GM19395 (cell line): ENCODE results near the gene CCDC146.

ENCODE experiments used
- ATAC-seq: cut with Tn5 transposase; IDR thresholded peaks from one replicate; pipeline ENCODE4 v1.9.1; 2021; ENCODE audit warnings: mild to moderate bottlenecking, moderate library complexity; ENCODE audit not compliant: unreplicated experiment

The CCDC146 gene

DNA sequence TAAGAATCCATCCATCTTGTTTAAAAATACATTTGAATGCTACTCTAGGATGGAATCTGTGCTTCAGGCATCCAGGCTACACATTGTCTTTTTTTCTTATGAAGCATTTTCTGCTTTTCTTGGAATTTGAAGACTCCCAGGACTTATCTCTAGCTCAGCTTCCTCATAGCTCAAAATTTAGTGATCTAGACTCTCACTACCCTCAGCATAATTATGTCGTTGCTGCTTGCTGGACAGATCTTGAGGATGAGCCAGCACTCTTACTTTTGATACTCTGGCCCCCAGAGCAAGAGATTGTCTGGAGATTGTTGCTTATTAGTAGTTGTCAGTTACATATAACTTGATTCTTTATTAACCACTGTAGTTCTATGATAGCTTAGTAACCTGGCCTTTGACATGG is 160.5 kb downstream of the CCDC146 start:
- no peak for ATAC-seq

DNA sequence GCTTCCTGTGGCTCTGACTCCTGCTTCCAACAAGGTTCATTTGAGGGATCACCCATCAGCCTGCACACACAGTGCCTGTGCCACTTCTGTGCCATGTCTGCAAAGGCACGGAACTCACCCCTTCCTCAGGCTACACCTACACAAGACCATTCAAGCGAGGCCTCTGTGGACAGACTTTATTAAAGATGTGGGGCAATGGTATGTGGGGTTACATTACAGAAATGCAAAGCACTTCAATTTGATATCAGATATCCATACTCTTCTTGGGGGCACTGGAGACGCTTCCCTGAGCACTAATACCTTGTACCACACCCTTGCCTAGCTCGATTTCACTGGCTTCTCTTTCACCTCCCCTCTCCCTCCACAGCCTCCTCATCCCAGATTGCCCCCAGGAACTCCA is 161.6 kb downstream of the CCDC146 start:
- no peak for ATAC-seq

DNA sequence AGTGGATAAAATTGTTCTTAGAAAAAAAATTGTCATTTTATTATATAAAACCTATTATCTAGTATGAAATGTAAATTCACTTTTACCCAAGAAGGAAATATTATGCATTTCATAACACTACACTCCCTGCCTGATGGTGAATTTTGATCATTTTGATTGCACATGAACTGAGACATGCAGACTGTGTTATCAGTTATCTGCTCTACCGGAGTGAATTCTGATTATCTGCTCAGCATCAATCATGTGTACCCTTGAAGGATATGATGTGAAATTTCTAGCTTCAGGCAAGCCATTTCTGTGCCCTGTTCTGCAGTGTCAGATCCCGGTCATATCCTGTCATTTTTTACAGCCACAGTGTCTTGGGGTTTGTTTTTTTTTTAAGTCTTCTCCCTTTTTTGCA is 162.2 kb downstream of the CCDC146 start:
- no peak for ATAC-seq

DNA sequence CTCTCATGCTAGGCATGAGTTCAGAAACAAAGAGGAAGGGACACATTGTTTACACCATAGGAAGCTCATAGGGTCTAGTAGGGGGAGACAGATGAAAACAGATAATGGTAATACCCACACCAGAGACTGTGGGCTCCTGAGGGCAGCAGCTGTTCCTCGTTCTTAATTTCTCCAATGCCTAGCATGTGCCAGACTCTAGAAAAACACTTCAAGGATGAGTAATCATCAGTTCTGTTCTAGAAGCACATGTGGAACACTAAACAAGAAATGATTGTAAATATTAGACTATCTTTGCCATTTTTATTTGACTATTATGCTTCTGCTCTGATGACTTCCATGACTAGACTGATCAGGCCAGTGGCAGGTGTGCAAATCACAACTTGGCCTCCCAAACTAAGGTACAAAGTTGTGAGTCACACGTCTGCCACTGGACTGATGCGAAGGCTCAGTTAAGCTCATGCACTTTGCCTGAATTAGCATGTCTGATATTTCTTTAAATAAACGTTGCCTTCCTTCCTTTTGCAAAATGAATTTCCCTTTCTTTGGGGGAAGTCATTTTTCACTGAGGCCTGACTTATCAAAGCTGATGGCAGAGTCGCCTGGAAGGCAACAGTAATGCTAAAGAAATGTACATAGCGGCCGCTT is 166.4 kb downstream of the CCDC146 start:
- ATAC-seq, result no peak

DNA sequence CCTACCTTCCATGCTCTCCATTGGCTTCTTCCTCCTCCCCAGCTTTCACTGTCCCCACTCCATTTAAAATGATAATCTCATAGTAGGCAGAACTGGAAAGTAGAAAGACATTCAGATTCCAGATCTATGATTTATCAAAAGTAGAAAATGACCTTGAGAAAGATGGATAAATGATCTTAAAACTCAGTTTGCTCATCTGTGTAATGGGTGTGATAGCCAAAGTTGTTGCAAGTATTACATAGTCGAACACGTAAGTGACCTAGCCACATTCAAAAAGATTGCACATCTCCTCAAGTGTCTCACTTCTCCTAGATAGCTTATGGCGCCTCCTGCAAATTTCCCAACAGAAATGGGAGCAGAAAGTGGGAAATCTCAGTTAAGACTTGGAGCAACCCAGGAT is 167.0 kb downstream of the CCDC146 start:
- no peak for ATAC-seq

DNA sequence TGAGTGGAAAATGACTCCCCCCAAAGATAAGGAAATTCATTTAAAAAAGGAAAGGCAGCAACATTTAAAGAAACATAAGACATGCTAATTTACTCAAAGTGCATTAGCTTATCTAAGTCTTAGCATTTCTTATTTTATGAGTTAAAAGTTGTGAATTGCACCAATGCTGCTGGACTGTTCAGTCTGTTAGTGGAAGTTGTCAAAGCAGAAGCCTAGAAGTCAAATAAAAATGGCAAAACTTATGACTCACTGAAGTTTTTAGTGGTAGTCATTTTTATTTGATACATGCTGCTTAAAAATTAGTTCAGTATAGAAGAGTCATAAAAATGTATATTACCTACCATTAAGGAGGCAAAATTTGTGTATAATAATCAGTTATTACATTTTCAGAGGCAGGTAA is 168.0 kb downstream of the CCDC146 start:
- ATAC-seq, result no peak

DNA sequence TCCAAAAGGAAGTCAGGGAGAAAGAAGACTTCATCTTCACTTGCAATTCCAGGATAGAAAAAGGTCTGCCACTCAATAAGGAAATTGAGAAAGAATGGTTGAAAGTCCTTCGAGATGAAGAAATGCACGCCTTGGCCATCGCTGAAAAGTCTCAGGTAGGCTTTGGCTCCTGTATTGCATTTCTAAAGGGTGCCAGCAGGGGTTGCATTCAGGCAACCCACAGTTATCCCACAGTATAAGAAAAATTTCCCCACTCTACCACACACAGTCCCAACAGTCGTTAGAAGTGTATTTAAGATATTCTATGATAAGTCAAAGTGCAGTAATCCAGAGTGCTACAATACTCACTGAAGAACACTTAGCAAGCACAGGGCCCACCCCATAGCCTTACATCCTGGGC is 170.6 kb downstream of the CCDC146 start:
- ATAC-seq, result no peak

DNA sequence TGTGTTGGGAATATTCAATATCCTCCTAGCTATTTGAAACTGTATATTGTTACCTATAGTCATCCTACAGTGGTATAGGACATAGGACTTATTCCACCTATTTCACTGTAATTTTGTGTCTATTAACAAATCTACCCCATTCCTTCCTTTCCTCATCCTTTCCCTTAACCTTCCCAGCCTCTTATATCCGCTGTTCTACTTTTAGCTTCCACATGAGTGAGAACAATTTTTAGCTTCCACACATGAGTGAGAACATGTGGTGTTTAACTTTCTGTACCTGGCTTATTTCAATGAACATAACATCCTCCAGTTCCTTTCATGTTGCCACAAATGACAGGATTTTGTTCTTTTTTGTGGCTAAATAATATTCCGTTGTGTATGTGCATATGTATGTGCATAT is 173.1 kb downstream of the CCDC146 start:
- no peak for ATAC-seq

DNA sequence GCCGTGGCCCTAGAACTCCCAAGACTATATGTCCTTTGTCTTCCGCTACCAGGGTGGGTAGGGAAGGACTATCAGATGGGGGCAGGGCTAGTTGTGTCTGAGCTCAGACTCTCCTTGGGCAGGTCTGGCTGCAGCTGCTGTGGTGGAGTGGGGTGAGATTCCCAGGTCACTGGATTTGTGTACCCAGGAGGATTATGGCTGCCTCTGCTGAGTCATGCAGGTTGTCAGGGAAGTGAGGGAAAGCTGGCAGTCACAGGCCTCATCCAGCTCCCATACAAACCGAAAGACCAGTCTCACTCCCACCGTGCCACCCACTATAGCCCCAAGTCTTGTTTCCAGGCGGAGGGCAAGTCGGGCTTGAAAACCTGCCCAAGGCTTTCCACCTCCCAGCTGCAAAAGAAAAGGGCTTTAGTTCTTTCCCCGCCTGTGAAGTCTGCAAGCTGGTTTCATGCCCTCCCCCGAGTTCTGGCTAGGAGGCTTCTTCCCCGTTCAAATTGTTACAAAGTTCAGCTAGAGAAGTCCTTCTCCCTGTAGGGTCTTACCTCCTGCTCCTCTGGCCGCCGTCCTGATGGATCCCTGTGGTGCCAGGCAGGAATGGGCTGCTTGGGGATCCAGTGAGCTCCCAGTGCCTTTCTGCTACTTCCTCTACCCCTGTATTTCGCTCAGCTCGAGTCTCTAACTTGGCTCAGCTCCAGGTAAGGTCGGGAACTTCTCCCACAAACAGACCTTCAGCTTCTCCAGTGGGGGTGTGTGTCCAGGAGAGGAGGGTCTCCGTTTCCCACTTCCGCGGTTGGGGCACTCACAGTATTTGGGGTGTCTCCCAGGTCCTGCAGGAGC is 184.0 kb downstream of the CCDC146 start:
- ATAC-seq, result no peak

DNA sequence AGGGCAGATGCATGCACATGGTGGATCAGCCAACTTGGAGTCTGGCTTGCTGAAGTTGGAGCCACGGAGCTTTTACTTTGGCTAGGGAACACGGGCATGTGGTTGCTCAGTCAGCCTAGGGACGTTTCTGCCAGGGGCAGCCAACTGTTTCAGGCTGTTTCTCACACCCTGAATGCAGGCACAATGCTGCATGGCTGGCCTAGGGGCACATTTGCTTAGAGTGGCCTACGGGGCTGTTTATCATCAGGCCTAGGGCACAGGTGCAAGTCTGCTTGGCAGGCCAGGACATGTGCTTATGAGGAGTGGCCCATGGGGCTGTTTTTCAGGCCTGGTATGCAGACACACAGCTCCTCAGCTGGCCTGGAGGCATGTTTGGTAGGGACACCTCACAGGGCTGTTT is 186.4 kb downstream of the CCDC146 start:
- ATAC-seq, result no peak

DNA sequence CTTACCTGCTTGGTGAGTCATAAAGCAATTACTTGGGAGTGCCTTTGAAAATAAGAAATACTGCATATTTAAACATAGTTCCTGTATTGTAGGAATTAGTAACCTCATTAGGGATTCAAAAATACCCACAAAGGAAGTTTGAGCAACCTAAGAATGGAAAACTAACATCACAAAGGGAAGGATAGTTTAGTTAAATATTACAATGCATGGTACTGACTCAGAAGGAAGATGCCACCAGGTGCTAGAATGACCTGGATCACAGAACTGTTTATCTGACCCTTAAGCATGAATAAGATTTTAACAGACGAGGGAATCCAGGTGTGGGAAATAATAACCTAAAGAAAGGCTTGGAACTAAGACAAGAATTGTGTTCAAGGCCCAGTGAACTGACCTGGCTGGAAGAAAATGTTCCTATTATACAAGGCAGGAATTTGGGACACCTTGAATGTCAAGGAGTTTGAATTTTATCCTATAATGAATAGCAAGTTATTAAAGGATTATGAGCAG is 187.4 kb downstream of the CCDC146 start:
- ATAC-seq, result no peak

DNA sequence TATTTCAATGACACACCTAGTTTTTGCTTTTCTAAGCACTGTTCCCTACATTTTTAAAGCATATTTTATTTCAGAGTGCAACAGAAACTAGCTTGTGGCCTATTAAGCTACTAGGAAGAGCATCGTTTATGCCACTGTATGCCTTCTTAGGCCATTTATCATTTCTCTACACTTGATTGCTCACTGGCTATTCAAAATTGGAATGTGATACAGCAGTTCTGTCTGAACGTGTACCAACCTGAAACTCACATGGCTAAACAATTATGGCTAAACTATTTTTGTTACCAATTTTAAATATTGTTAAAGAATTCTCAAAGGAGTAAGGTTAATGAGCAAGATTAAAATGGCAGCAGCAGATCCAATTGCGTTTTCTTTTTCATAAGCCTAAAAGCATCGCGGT is 188.6 kb downstream of the CCDC146 start:
- ATAC-seq, result no peak

DNA sequence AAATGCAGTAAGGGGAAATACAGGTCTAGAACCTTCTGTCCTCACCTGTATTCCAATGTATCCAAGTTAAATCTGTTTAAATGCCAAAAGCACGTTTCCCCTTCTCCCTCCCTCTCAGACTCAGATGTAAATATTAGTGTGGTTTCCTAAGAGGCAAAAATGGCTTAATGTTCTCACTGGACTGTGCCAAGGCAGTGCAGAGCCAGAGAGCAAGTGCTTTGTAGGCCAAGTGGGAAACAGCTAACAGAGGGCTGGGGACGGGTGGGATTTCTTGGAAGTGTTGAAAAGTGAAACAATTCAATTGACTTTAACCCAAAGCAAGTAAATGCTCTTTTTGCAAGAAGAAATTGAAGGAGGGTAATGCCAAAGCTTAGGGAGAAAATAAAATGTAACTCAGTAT is 190.7 kb downstream of the CCDC146 start:
- ATAC-seq, result no peak

DNA sequence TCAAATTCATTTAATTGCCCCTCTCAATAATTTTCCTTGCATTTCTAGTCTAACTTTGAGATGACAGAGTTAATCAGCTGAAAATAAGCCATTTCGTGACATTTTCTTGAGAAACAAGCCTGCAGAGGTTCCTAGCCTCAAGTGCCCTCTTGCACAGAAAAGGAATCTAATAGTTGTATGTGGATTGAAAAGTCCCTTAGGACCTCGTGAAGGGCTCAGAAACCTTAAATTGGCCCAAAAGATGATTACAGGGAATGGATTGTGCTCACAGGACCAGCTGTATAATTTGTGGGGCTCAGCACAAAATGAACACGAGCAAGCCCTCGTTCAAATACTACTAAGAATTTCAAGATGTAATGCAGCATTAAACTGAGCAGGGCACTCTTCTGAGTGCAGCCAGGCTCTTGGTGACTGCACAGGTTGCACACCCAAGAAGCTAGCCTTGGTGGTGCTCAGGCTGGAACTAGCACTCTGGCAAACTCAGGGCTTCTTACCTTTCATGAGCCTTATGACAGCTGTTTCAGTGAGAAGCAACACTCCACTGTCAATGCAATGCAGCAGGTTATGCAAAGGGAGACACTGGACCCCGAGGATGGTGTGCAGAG is 191.6 kb downstream of the CCDC146 start:
- ATAC-seq, result no peak

DNA sequence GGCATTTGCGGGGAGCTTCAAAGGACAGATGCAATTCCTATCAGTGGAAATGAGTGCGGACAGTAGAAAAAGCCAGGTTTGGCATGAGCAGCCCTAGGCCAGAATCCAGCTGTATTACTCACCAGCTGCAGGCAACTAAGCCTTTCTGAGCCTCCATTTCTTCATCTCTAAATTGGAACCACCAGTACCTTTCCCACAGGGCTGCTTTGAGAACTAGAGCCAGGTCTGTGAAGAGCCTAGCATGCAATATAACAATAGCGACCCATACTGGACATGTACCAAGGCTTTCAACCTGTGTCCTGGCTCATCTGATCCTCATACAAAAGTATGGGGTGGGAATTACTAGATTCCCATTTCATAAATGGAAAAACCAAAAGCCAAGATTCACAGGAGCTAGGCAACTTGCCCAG is 192.8 kb downstream of the CCDC146 start:
- no peak for ATAC-seq

DNA sequence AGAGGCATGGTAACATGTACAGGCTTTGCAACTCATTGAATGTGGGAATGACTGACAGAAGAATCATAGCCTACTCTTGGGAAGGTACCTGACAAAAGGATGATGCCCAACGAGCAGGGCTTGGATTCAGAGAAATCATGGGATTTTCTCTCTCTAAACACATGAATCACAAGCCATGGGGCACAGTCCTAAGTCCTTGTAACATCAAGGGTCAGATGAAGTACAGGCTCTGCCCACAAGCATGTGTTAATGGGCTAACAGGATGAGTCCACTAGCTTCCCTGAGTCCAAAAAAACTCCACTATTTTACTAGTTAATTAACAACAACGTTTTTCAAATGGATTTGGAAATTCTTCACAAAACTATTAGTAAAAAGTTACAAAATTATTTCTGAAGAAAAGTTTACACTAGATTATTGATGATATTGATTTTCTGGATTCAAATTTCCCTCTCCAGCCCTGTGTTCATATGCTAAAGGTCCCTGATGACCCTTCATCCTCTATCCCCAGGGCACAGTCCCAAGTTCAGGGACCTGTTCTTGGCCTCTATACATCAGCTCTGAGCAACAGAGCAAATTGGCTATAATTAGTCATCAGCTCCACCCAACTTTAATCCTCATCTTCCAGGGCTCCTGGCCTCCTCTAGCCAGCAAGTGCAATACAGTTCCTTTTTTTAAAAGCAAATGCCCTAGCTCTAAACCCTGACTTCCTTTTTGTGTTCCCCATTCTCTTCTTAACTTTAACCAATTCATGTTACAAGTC is 194.0 kb downstream of the CCDC146 start:
- no peak for ATAC-seq

DNA sequence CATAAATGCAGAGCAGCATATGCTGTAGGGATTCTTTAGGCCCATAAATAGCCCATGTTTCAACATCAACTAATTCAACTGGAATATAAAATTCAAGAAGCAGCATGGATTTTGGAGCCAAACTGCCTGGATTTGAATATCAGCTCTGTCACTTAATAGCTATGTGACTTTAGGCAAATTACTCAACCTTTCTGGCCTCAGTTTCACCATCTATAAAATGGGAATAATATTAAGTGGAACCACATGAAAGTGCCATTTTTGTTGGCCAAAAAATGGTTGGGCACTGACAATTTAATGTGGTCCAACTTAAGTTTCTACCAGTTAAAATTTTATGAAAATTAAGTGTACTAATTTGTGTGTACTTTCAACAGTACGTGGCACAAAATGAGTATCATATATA is 195.6 kb downstream of the CCDC146 start:
- ATAC-seq, result no peak

DNA sequence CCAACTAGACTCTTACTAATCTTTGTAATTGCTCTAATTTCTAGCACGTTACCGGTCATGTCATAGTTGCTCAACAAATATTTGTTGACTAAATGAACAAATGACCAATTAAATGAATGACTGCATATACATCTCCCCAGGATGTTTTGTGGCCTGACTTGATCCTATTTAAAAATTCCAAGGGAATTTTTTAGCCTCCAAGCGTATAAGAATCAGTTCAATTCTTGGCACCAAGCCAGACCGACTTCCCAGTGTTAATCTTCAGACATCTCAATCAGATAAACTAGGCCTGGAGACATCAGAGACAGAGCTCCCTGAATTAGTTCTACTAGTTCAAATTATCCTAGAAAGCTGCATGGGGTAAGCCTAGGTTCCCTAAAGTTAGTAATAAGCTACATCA is 197.7 kb downstream of the CCDC146 start:
- ATAC-seq, result no peak

DNA sequence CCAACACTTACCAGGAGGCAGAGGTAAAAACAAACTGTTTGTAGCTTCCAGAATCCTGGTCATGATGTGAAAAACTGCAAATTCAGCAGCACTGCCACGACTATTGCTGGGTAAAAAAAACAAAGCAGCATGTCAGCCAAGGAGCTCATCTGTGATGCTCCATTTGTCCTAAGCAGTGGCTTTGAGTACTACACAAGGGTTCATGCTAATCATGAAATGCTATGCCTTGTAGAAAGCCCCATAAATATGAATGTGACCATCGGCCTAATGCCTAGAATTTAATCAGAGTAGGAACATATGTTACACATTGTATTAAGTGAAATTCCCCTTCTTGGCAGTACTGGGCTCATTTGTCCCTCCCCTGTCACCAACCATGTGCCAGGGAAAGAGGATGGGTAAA is 198.3 kb downstream of the CCDC146 start:
- no peak for ATAC-seq

DNA sequence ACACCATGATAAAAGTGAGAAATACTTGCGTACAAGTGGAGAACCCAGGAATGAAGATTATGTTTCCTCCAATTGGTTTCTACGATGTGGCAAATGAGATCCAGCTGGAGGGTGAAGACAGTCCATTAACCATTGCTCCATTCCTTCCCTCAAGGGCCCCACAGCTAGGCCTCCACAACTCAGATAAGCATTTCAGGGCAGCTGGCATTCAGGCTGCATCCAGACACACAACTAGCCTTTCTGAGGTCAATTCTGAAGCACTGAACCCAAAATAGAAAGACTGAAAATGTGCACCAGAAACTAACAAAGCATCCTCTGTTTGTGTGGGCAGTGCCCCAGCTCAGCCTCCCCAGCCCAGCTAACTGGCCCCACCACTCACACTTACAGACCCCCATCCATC is 198.9 kb downstream of the CCDC146 start:
- no peak for ATAC-seq

DNA sequence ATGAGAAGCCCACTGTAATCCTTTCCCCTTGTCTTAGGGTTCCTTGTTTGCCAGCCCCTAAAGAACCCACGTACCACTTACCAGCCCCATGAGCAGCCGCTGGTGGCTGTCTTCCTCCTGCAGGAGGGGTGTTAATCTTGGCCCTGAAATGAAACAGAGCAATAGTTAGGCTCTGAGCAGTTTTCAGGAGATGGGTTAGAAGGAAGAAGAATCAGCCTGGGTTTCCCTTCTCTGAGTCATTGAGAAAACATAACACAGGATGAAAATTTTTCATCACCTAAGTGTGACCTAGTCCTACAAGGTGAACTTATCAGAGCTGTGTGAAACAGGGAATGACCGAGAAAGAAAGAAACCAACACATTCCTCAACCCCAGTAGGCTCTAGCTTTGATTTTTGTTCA is 203.7 kb downstream of the CCDC146 start:
- ATAC-seq, result no peak
